ENCODE data around the gene NPAS3.

NPAS3 gene

GRCh38 chr14:33678005-33678404, 739.3 kb downstream of the NPAS3 start:
- no peak for DNase-seq (ENCODE audit: low read depth in 2 of 2)

DNA sequence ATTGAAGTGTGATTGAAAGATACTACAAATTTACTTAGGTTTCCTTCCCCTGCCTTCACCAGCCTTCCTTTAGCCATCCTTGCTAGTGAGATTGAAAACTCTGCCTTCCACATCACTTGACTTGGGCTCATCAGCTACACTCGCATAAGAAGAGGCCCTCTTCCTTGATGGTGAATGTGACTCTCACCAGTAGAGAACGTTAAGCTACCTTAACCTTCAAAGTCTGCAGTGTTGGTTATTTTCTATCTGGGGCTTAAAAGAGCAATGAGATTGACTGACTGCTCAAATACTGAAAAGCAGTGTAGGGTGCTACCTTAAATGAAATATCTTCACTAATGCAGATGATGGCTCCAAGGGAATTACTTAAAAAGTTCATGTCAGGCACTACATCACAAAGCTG, 740.3 kb downstream of the NPAS3 start:
- no peak for DNase-seq (ENCODE audit: low read depth in 2 of 2)

- DNase-seq (ENCODE audit: low read depth in 2 of 2): no peak
These were observed 741.0 kb downstream of the NPAS3 start for GRCh38 chr14:33679461-33680225.

DNA sequence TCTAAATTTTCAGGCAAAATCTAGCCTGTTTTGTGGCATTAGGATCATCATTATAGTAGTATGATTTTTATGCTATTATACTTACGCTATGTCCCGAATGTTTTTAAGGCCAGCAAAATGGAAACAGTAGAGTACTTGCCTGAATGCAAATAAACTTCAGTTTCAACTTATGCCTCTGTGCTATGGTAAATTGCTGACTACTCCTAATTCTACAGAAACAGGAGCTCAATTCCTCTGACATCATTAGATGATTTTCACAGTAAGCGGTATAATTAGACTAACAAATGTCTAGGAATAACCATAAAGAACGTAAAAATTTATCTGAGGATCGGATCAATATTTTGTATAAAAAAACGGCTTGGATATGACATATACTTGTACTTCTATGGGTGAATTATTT, 742.2 kb downstream of the NPAS3 start:
- DNase-seq (ENCODE audit: low read depth in 2 of 2): no peak

DNA sequence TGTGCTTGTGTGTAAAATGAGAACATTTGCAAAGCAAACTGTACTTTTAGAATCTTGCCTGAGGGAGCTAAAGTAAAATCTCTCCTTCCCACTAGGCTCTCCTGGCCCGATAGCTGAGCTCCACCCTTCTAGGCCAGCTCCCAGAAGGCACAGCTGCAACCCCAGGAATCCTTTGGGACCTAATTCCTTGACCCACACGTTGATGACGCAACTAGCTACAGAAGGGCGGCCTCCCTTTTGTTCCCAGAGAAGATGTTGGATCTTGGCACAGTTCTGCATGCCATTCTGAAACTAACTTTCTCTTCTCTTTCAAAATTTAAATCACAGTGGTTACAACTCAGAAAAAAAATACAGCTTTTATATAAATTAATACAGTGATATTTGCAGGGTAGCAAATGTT, 744.1 kb downstream of the NPAS3 start:
- DNase-seq (ENCODE audit: low read depth in 2 of 2): no peak

DNA sequence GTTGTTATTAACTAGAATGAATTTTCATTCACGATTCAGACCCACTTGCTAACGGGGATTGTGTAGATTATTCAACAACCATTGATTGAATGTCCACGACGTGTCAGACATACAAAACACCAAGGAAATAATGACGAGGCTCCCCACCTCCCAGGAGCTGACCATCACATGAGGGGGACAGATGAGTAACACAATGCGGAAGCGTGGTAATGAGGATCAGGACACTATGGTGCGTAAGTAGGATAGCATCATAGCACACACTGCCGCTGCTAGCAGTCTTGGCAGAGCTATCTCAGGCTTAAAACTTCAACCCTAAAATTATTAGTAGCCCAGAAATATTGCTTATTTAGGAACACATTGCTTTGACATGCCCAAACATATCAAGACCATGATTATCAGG, 746.3 kb downstream of the NPAS3 start:
- no peak for DNase-seq (ENCODE audit: low read depth in 2 of 2)

DNA sequence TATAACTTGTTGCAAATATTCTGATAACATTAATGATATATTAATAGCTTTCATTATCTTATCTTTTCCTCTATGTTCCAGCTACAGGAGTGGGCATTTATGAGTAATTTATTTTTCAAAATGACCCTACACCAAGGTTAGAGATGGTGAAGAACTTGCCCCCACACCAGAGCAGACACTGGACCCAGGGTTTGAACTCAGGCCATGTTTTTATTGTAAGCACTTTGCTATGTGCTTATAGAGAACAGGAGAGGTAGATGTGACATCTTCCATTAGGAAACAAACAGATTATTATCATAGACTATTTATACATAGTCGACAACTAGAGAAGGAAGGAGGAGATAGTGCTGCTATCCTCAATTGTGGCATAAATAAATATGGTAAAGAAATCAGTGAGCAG, 747.0 kb downstream of the NPAS3 start:
- DNase-seq (ENCODE audit: low read depth in 2 of 2): no peak

DNA sequence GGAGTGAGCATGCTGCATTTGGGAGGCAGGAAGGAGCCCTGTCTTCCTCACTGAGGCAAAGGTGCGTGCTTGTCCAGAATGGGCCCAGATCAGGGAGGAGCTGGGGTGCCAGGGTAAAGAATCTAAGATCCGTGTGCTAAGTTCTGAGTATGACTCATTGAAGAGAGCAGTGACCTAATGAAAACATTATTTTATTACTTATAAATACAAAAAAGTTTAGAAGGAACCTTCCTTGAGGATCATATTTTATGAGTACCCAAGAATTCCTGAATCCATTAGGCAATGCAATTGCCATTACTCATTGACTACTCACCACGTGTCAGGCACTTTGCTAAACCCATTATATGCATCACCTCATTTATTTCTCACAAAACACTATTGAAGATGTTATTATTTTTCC, 747.5 kb downstream of the NPAS3 start:
- DNase-seq (ENCODE audit: low read depth in 2 of 2): no peak

GRCh38 chr14:33686856-33687255, 748.2 kb downstream of the NPAS3 start:
- DNase-seq (ENCODE audit: low read depth in 2 of 2): no peak

DNA sequence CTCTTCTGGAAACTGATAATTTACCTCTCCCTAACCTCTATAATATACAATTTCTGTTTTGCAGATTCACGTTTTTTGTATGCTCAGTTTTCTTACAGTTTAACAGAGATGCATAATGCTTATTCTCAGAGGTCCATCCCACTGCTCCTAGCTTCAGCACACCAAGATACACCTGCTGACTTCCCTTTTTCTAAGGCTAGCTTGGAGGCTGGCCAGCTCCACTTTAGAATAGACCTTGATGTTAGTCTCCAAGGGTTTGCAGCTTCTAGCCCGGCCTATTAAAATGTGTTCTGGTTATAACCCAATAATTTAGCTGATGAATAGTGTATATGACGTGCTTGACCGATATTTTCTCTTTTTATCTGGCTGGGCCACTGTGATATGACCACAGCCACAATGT, 751.0 kb downstream of the NPAS3 start:
- DNase-seq (ENCODE audit: low read depth in 2 of 2): no peak

DNA sequence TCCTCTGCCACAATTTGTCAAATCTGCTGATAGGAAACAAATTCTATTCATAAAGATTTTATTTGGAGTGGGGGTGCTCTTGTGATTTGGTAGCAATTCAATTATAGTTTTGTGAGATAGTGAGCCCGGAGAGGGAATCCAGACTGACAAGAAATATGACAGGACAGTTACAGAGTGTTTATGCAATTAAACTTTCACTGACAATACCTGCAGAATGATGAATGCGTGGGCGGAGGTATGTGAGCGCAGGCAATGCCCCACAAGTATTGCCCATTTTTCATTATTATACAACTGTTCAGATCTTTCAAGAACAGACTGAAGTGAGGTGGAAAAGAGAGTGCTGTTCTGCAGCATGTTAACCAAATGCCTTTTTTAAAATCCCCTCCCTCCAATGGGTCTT, 753.2 kb downstream of the NPAS3 start:
- no peak for DNase-seq (ENCODE audit: low read depth in 2 of 2)

DNA sequence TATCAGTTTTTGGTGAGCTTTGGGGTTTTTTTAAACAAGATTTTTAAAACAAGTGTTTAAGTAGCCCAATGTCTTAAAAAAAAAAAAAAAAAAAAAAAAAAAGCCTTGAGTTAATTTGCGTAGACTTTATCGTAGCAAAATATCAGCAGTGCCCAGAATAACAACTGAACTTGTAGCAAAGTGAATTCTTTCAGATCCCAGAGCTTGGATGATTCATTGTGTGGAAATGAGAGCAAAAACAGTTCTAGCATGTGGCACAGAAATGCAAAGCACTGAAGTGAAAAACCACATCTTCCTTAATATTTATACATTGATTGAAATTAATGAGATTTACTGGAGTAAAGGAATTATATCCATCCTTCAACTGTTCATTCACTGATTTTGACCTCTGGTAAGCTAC, 754.1 kb downstream of the NPAS3 start:
- no peak for DNase-seq (ENCODE audit: low read depth in 2 of 2)

DNA sequence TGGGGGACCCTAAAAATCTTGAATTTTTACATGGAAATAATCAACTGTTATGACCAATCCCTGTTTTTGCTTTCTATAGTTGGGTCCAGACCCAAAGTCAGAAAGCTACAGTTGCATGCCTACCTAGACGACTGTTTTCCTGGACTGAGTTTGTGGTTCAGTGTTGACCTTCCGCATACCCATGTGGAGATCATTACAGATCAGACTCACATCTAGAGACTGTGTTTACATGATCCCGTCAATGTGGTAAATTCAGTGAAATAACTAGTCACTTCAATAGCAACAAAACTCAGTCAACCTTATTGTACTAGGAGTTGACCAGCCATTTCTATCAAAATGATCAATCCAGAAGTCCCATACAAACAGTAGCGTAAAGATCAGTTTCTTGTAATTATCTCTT, 754.6 kb downstream of the NPAS3 start:
- no peak for DNase-seq (ENCODE audit: low read depth in 2 of 2)

- DNase-seq (ENCODE audit: low read depth in 2 of 2): no peak
These were observed 757.5 kb downstream of the NPAS3 start for GRCh38 chr14:33696165-33696564.

- no peak for DNase-seq (ENCODE audit: low read depth in 2 of 2)
These were observed 760.8 kb downstream of the NPAS3 start for GRCh38 chr14:33699300-33699983.

DNA sequence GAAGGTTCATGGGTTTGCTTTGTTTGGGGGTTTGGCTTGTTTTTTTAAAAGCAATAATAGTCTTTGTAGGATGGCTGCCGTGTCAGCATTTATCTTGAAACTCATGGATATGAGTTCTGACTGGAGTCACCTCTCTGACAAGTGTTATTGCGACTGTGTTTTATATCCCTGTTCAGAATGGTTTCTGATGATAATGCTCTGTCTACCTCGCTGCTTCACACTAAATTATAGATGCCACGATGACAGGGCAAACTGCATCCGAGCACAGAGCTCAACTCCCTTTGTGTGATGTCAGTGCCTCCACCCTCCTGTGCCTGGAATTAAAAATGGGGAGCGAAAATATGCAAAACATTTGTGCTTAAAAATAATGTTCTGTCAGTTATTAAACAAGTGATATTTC, 761.4 kb downstream of the NPAS3 start:
- no peak for DNase-seq (ENCODE audit: low read depth in 2 of 2)

DNA sequence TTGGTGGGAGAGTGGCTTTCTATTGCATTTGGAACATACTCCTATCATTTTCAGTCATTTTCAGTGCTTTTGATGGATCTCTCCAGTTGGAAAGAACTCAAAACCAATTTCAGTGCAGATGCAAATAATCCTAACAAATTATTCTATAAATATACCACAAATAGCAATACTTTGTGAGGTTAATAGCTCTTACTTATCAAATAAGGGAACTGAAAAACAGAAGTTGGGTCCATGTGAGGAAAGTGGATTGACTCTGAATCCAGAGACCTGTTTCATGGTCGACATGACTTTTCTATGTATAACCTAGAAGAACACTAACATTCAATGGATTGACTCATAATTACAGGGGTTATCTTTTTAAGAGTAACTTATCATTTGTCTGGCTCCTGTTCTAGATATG, 763.6 kb downstream of the NPAS3 start:
- no peak for DNase-seq (ENCODE audit: low read depth in 2 of 2)

DNA sequence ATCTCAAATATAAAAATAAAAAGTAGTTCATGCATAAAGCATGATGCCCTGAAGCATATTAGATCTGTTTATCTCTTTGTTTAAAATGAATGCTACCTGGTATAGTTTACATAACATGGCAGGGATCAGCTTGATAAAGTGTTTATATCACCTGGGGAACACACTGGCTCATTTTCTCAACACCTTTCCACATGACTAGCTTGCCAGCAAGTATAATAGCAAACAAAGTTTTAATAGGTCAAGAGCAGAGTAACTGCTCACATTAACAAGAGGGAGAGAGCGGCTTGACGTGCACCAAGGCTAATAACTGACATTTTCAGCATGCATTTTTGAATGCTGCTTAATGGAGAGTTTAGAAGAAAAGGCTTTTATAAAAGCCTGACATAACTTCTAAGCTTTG, 765.8 kb downstream of the NPAS3 start:
- no peak for DNase-seq (ENCODE audit: low read depth in 2 of 2)

- no peak for DNase-seq (ENCODE audit: low read depth in 2 of 2)
These were observed 766.8 kb downstream of the NPAS3 start for GRCh38 chr14:33705490-33705889.

GRCh38 chr14:33707716-33708115, 769.0 kb downstream of the NPAS3 start:
- DNase-seq (ENCODE audit: low read depth in 2 of 2): no peak

- DNase-seq (ENCODE audit: low read depth in 2 of 2): no peak
These were observed 770.6 kb downstream of the NPAS3 start for GRCh38 chr14:33709283-33709682.

DNA sequence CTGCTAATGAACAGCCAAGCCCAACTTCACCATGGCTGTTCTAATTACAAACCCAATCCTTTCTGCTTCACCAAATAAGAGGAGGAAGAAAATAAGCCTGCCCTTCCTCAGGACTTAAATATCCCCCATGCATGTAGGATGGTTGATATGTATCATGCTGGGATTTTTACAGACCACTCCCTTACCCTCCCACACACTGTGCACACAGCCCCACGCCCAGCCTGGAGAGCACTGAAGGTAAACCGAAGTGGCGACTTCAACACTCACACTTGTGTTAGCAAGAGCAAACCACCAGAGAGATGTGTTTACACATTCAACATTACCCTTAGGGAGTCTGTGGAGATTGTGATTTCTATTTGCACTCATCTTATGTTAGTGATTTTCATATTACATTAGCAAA, 771.0 kb downstream of the NPAS3 start:
- no peak for DNase-seq (ENCODE audit: low read depth in 2 of 2)

GRCh38 chr14:33710273-33710672, 771.6 kb downstream of the NPAS3 start:
- no peak for DNase-seq (ENCODE audit: low read depth in 2 of 2)

DNA sequence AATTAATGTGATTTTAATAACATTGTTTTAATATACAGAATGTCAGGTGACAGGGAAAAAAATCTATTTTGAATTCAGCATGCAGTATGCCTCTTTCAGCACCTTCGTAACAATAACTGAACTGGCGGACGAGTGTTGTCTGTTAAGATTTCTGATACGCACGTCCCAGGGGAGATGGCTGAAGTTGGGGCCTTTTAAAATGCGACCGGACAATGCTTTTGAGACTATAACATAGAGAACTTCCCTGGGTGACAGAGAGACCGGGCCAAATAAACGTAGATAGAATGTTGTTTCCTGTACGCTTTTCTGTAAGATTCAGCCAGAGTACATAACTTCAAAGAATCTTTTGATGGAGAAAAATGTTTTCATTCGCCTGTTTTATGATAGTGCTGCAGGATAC, 772.5 kb downstream of the NPAS3 start:
- DNase-seq (ENCODE audit: low read depth in 2 of 2): no peak

Measured in stimulated activated CD4-positive, alpha-beta T cell treated with anti-CD3 and anti-CD28 coated beads, Interleukin-1b, Interleukin-23, amount 100 ng/mL, for 1 hour (primary cell).